ENCODE measurements around the gene INPP5J.
"Not testable (repeated sequence)": the region's sequence is repeated elsewhere in the genome, so short reads cannot be mapped to it uniquely, and the experiment has no call there.

The INPP5J gene

GRCh38 chr22:31170971-31171370, 48.2 kb downstream of the INPP5J start:
- Histone ChIP-seq H3K27ac (ENCODE audit: low read length) (no peak overlapping the region), H3K4me1 (ENCODE audit: control insufficient read depth, low read depth, low read length) (no peaks in the 10 kb centered on the region), H3K27me3 (ENCODE audit: control insufficient read depth, insufficient read depth, low read length) (no peaks in the 10 kb centered on the region), H3K9me3 (ENCODE audit: control insufficient read depth, low read depth, low read length) (no peaks in the 10 kb centered on the region), H3K4me3 (ENCODE audit: low read length) (no peak overlapping the region), H3K9ac (ENCODE audit: low read length) (no peak overlapping the region), H3K36me3 (ENCODE audit: control insufficient read depth, low read depth, low read length) (no peaks in the 10 kb centered on the region)

GRCh38 chr22:31171734-31172133, 49.0 kb downstream of the INPP5J start:
- H3K4me1 ChIP-seq (ENCODE audit: control insufficient read depth, low read depth, low read length); H3K4me3 ChIP-seq (ENCODE audit: low read length); H3K27ac ChIP-seq (ENCODE audit: low read length); H3K36me3 ChIP-seq (ENCODE audit: control insufficient read depth, low read depth, low read length); H3K9me3 ChIP-seq (ENCODE audit: control insufficient read depth, low read depth, low read length); H3K9ac ChIP-seq (ENCODE audit: low read length); H3K27me3 ChIP-seq (ENCODE audit: control insufficient read depth, insufficient read depth, low read length): not testable (repeated sequence)

- Histone ChIP-seq H3K9me3 (ENCODE audit: control insufficient read depth, low read depth, low read length) (no peaks in the 10 kb centered on the region), H3K9ac (ENCODE audit: low read length) (no peak overlapping the region), H3K4me3 (ENCODE audit: low read length) (no peak overlapping the region), H3K27ac (ENCODE audit: low read length) (no peak overlapping the region), H3K4me1 (ENCODE audit: control insufficient read depth, low read depth, low read length) (no peaks in the 10 kb centered on the region), H3K36me3 (ENCODE audit: control insufficient read depth, low read depth, low read length) (no peaks in the 10 kb centered on the region), H3K27me3 (ENCODE audit: control insufficient read depth, insufficient read depth, low read length) (no peaks in the 10 kb centered on the region)
These were observed 50.8 kb downstream of the INPP5J start for GRCh38 chr22:31173386-31174145.

- Histone ChIP-seq H3K4me1 (ENCODE audit: control insufficient read depth, low read depth, low read length) (no peaks in the 10 kb centered on the region), H3K27me3 (ENCODE audit: control insufficient read depth, insufficient read depth, low read length) (no peaks in the 10 kb centered on the region), H3K27ac (ENCODE audit: low read length) (no peak overlapping the region), H3K9me3 (ENCODE audit: control insufficient read depth, low read depth, low read length) (no peaks in the 10 kb centered on the region), H3K4me3 (ENCODE audit: low read length) (no peak overlapping the region), H3K9ac (ENCODE audit: low read length) (no peak overlapping the region), H3K36me3 (ENCODE audit: control insufficient read depth, low read depth, low read length) (no peaks in the 10 kb centered on the region)
These were observed 54.2 kb downstream of the INPP5J start for GRCh38 chr22:31176923-31177322.

GRCh38 chr22:31177420-31178162, 54.8 kb downstream of the INPP5J start:
- no peak overlapping the region for H3K9ac ChIP-seq (ENCODE audit: low read length)
- no peaks in the 10 kb centered on the region for H3K4me1 ChIP-seq (ENCODE audit: control insufficient read depth, low read depth, low read length)
- H3K36me3 ChIP-seq (ENCODE audit: control insufficient read depth, low read depth, low read length) = no peaks in the 10 kb centered on the region
- H3K9me3 ChIP-seq (ENCODE audit: control insufficient read depth, low read depth, low read length) = no peaks in the 10 kb centered on the region
- no peak overlapping the region for H3K4me3 ChIP-seq (ENCODE audit: low read length)
- H3K27me3 ChIP-seq (ENCODE audit: control insufficient read depth, insufficient read depth, low read length) = no peaks in the 10 kb centered on the region
- H3K27ac ChIP-seq (ENCODE audit: low read length) = no peak overlapping the region

GRCh38 chr22:31178859-31179258, 56.1 kb downstream of the INPP5J start:
- no peaks in the 10 kb centered on the region for H3K27me3 ChIP-seq (ENCODE audit: control insufficient read depth, insufficient read depth, low read length)
- H3K9me3 ChIP-seq (ENCODE audit: control insufficient read depth, low read depth, low read length) = no peaks in the 10 kb centered on the region
- no peaks in the 10 kb centered on the region for H3K36me3 ChIP-seq (ENCODE audit: control insufficient read depth, low read depth, low read length)
- H3K4me3 ChIP-seq (ENCODE audit: low read length) = no peak overlapping the region
- H3K9ac ChIP-seq (ENCODE audit: low read length) = no peak overlapping the region
- no peak overlapping the region for H3K27ac ChIP-seq (ENCODE audit: low read length)
- no peaks in the 10 kb centered on the region for H3K4me1 ChIP-seq (ENCODE audit: control insufficient read depth, low read depth, low read length)

GRCh38 chr22:31179345-31179744, 56.6 kb downstream of the INPP5J start:
- H3K27ac ChIP-seq (ENCODE audit: low read length) = no peak overlapping the region
- H3K9ac ChIP-seq (ENCODE audit: low read length) = no peak overlapping the region

GRCh38 chr22:31184015-31184414, 61.2 kb downstream of the INPP5J start:
- Histone ChIP-seq H3K27ac (ENCODE audit: low read length) (no peak overlapping the region), H3K9me3 (ENCODE audit: control insufficient read depth, low read depth, low read length) (no peaks in the 10 kb centered on the region), H3K36me3 (ENCODE audit: control insufficient read depth, low read depth, low read length) (peaks cover 4% of the 10 kb centered on the region), H3K4me1 (ENCODE audit: control insufficient read depth, low read depth, low read length) (no peaks in the 10 kb centered on the region), H3K4me3 (ENCODE audit: low read length) (no peak overlapping the region), H3K27me3 (ENCODE audit: control insufficient read depth, insufficient read depth, low read length) (no peaks in the 10 kb centered on the region), H3K9ac (ENCODE audit: low read length) (no peak overlapping the region)

More at GRCh38 chr22:31179345-31179744, 56.6 kb downstream of the INPP5J start:
- H3K4me1 ChIP-seq (ENCODE audit: control insufficient read depth, low read depth, low read length) = no peaks in the 10 kb centered on the region
- no peaks in the 10 kb centered on the region for H3K36me3 ChIP-seq (ENCODE audit: control insufficient read depth, low read depth, low read length)
- no peaks in the 10 kb centered on the region for H3K9me3 ChIP-seq (ENCODE audit: control insufficient read depth, low read depth, low read length)
- no peaks in the 10 kb centered on the region for H3K27me3 ChIP-seq (ENCODE audit: control insufficient read depth, insufficient read depth, low read length)
- no peak overlapping the region for H3K4me3 ChIP-seq (ENCODE audit: low read length)

All from iPS-18a (cell line).